Dendritic cell treated with granulocyte-macrophage colony-stimulating factor and Interleukin-4, amounts not matched to agents 40 ng/mL and 50 ng/mL, for 4 days (primary cell): Measurements from ENCODE around the gene RMND1.

ENCODE experiments used
- H3K27ac Mint-ChIP-seq: one replicate; pipeline ENCODE4 v1.8.0; 2022; ENCODE audit warnings: mild to moderate bottlenecking, mixed read lengths
- H3K27me3 Mint-ChIP-seq: one replicate; pipeline ENCODE4 v1.8.0; 2022; ENCODE audit warnings: mild to moderate bottlenecking, mixed read lengths
- H3K36me3 Mint-ChIP-seq: one replicate; pipeline ENCODE4 v1.8.0; 2022; ENCODE audit warnings: low read depth, mixed read lengths
- H3K4me1 Mint-ChIP-seq: one replicate; pipeline ENCODE4 v1.8.0; 2022; ENCODE audit warnings: low read depth, mixed read lengths
- H3K4me3 Mint-ChIP-seq: one replicate; pipeline ENCODE4 v1.8.0; 2022; ENCODE audit warnings: mild to moderate bottlenecking, moderate library complexity, mixed read lengths
- H3K9me3 Mint-ChIP-seq: one replicate; pipeline ENCODE4 v1.8.0; 2022; ENCODE audit warnings: mixed read lengths
- intact Hi-C: fragments of 100-400 bp; cut with micrococcal nuclease; formaldehyde crosslinking; loops from one replicate; pipeline ENCODE4 v1.15.0; 2022

Gene RMND1

DNA sequence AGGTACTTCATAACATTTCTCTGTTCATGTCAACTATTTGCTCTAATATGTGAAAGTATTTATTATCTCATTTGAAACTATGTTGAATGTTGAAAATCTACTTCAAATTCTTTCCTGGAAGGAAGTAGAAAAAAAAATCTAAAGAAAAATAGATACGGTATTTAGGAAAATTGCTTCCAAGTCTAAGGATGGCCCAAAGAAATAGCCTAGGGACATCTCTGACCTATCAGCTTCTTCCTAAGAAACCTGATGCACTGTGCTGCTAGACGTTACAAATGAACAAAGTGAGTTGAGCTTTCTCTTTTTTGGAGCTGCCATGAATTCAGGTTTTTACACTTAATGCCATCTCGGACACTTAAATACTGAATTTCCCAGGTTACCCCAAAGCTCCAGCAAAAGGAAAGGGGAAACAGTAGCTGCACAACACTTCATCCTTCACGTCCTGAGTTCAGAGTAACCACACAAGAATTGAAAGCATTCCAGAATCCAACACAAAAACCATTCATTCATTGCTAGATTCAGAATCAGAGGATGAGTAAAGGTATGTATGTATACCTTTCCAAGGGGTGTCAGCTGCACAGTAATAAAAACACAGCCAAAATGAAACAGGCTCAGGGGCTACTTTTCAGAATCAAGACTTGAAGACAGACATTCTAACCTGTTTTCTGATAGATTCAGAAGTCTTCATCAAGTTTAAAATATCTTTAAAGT is 7.9 kb downstream of the RMND1 start:
- Mint-ChIP-seq H3K27me3 (no peaks in the 10 kb centered on the region), H3K9me3 (no peaks in the 10 kb centered on the region), H3K36me3 (peaks cover 26% of the 10 kb centered on the region), H3K4me1 (peaks cover 19% of the 10 kb centered on the region), H3K27ac (peak overlapping the region; percentile 6), H3K4me3 (no peak overlapping the region)
- intact Hi-C loops, result loop anchor here (10.0 kb wide), 1 partner anchor 321 kb away; no protein-coding TSS in a partner anchor

DNA sequence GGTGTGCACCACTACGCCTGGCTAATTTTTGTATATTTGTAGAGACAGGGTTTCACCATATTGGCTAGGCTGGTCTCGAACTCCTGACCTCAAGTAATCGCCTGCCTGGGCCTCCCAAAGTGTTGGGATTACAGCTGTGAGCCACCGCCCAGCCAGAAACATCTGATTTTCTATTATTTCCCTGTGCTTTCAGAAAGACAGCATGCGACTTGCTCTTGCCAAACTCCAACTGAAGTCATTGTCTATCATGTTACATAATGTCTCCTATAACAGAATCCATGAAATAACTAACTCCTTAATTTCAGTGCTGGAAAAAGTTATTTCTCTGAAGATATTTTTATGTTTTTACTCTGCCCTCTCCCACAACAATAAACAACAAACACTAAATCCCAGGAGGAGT is 8.5 kb downstream of the RMND1 start:
- H3K27ac Mint-ChIP-seq, result peak overlapping the region; percentile 6
- H3K36me3 Mint-ChIP-seq, result peaks cover 30% of the 10 kb centered on the region

DNA sequence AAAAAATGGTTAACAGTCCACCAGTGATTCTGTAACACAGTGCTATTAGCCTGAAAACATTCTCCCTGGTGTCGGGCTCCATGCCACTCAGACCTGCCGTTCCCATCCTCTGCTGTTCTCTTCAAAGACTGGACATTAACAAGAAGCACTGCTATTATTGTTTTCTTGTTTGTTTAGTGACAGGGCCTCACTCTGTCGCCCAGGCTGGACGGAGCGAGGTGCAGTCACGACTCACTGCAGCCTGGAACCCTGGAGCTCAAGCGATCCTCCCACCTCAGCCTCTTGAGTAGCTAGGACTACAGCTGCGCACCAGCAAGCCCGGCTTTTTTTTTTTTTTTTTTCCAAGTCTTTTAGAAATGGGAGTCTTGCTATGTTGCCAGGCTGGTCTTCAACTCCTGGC is 9.6 kb downstream of the RMND1 start:
- no peaks in the 10 kb centered on the region for H3K27me3 Mint-ChIP-seq
- H3K4me1 Mint-ChIP-seq, result peaks cover 23% of the 10 kb centered on the region
- H3K27ac Mint-ChIP-seq, result no peak overlapping the region
- H3K36me3 Mint-ChIP-seq, result peaks cover 33% of the 10 kb centered on the region
- no peak overlapping the region for H3K4me3 Mint-ChIP-seq
- intact Hi-C loops, result loop anchor here (10.0 kb wide), 1 partner anchor 322 kb away; no protein-coding TSS in a partner anchor
- no peaks in the 10 kb centered on the region for H3K9me3 Mint-ChIP-seq

More for the DNA sequence above, 8.5 kb downstream of the RMND1 start:
- H3K4me3 Mint-ChIP-seq, result no peak overlapping the region
- intact Hi-C loops, result loop anchor here (10.0 kb wide), 1 partner anchor 321 kb away; no protein-coding TSS in a partner anchor
- H3K4me1 Mint-ChIP-seq, result peaks cover 19% of the 10 kb centered on the region
- no peaks in the 10 kb centered on the region for H3K9me3 Mint-ChIP-seq
- H3K27me3 Mint-ChIP-seq, result no peaks in the 10 kb centered on the region

DNA sequence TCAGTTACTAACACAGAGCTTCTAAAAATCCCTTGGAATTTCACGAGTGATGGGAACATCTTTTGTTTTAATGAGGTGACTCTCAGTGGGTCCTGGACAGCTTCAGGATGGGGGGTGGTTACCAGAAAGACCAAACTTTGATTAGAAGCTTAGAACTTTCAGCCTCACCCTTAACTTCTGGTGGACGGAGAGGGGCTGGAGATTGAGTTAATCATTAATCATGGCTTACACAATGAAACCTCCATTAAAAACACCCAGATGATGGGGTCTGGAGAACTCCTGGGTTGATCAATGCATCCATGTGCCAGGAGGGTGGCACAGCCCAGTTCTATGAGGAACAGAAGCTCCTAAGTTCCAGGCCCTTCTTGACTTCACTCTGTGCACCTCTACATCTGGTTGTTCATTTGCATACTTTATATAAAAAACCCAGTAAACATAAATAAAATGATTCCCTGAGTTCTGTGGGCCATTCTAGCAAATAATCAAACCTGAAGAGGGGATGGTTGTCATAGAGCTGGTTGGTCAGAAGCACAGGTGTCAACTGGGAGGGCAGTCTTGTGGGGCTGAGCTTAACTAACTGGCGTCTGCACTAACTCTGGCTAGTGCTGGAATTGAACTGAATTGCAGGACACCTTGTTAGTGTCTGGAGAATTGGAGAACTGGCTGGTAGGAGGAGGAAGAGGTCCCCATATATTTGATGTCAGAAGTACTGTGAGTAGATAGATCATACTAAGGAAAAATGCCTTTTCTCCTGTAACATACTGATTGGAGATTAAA is 10.3 kb downstream of the RMND1 start:
- Mint-ChIP-seq H3K4me3 (no peak overlapping the region), H3K4me1 (peaks cover 27% of the 10 kb centered on the region), H3K27ac (peak overlapping the region; percentile 26), H3K9me3 (no peaks in the 10 kb centered on the region), H3K27me3 (no peaks in the 10 kb centered on the region), H3K36me3 (peaks cover 34% of the 10 kb centered on the region)
- intact Hi-C loops, result loop anchor here (1.0 to 10.0 kb wide), 2 partner anchors 323 to 683 kb away; no protein-coding TSS in a partner anchor

DNA sequence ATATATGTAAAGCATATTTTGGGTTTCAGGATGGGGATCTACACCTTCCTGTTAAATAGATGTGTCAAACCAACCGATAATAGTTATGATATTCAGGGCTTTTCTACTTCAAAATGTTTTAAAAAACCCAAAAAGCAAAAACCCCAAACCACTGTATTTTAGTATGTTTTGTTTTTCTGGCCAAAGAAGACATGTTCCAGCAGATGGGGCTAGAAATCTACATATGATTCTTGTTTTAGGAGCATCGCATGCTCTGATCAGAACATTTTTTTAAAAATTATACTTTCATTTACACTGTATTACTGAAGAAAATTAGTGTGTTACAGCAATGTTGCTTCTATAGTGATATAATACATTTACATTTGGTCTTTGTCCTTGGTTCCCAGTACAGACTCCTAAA is 11.0 kb downstream of the RMND1 start:
- H3K4me3 Mint-ChIP-seq, result no peak overlapping the region
- H3K4me1 Mint-ChIP-seq, result peaks cover 30% of the 10 kb centered on the region
- no peaks in the 10 kb centered on the region for H3K9me3 Mint-ChIP-seq
- no peak overlapping the region for H3K27ac Mint-ChIP-seq
- no peaks in the 10 kb centered on the region for H3K27me3 Mint-ChIP-seq
- H3K36me3 Mint-ChIP-seq, result peaks cover 41% of the 10 kb centered on the region
- intact Hi-C loops, result loop anchor here (1.0 to 10.0 kb wide), 2 partner anchors 324 to 683 kb away; no protein-coding TSS in a partner anchor

DNA sequence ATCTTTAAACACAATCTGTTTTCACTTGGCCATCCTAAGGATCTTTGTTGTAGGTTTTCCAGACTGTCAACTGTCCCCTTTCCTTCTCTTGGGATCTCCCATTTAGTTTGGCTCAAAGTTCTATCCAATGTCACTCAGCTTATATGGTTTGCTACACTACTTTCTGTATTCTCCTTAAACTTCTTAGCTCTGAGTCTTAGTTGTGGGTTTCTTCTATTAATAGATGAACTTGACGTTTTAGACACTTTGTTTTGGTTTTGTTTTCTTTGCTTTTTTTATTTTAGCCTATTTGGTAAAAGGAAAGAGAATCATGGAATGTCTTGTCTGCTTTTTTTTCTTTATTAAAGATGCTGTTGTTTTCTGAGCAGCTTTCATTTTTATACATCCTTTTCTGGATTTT is 11.4 kb downstream of the RMND1 start:
- Mint-ChIP-seq H3K9me3 (no peaks in the 10 kb centered on the region), H3K27me3 (no peaks in the 10 kb centered on the region), H3K4me3 (no peak overlapping the region), H3K4me1 (peaks cover 30% of the 10 kb centered on the region), H3K27ac (no peak overlapping the region), H3K36me3 (peaks cover 45% of the 10 kb centered on the region)
- intact Hi-C loops, result loop anchor here (10.0 kb wide), 1 partner anchor 324 kb away; no protein-coding TSS in a partner anchor

DNA sequence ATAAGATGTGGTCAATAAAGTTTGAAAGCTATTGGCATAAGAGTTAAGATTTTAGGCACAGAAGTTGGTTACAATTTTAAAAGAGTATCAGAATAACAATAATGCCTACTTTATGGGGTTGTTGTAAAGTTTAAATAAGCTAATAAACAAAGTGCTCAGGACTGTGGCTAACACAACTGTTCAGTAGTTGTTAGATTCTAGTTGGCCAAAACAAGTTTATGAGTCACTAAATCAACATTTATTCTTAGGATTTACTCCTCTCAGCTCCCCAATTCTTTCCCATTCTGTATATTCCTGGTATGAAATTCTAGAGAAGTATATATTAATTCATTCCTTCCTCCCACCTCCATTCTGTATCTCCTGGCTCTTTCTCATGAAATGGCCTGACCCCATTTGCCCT is 14.5 kb downstream of the RMND1 start:
- H3K4me1 Mint-ChIP-seq, result peaks cover 22% of the 10 kb centered on the region
- no peak overlapping the region for H3K27ac Mint-ChIP-seq
- peaks cover 43% of the 10 kb centered on the region for H3K36me3 Mint-ChIP-seq
- no peak overlapping the region for H3K4me3 Mint-ChIP-seq
- H3K9me3 Mint-ChIP-seq, result no peaks in the 10 kb centered on the region
- intact Hi-C loops, result no loop called here
- H3K27me3 Mint-ChIP-seq, result no peaks in the 10 kb centered on the region

DNA sequence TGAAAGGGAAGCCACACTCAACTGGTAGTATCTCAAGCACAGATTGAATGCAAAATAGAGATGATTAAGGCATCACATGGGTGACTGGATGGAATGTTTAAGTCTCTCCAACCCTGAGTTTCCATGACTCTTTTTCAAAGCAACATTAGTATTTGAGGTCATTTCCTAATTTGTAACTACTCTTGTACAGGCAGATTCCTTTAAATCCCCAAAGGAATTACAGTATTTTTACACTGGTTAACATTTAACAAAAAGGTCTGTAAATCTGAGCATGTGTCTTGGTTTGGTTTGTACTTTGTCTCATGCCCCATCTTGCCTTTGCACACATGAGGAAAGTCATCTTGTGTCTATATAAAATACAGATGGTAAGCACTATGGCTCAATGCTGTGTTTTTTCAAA is 15.1 kb downstream of the RMND1 start:
- Mint-ChIP-seq H3K27ac (no peak overlapping the region), H3K4me3 (no peak overlapping the region), H3K27me3 (no peaks in the 10 kb centered on the region), H3K36me3 (peaks cover 44% of the 10 kb centered on the region), H3K4me1 (peaks cover 19% of the 10 kb centered on the region), H3K9me3 (no peaks in the 10 kb centered on the region)
- intact Hi-C loops, result no loop called here

DNA sequence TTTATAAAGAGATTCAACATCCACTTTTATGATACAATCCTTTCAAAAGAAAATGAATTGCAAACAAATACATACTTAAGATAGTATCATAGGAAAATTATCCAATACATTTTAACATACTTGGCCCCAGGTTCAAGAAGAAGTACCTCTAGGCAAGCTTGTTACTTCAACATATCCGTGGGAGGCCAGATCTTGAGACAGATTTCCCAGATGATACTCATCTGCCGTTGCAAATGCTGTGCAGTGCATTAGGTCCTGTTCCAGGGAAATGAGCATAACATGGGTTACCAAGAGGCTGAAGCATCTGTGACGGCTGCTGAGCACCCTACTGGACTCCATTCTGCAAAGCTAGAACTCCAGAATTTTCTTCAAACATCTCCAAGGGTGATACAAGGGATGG is 15.6 kb downstream of the RMND1 start:
- H3K27me3 Mint-ChIP-seq, result no peaks in the 10 kb centered on the region
- H3K27ac Mint-ChIP-seq, result no peak overlapping the region
- peaks cover 16% of the 10 kb centered on the region for H3K4me1 Mint-ChIP-seq
- H3K9me3 Mint-ChIP-seq, result no peaks in the 10 kb centered on the region
- peaks cover 46% of the 10 kb centered on the region for H3K36me3 Mint-ChIP-seq
- intact Hi-C loops, result no loop called here
- H3K4me3 Mint-ChIP-seq, result no peak overlapping the region

DNA sequence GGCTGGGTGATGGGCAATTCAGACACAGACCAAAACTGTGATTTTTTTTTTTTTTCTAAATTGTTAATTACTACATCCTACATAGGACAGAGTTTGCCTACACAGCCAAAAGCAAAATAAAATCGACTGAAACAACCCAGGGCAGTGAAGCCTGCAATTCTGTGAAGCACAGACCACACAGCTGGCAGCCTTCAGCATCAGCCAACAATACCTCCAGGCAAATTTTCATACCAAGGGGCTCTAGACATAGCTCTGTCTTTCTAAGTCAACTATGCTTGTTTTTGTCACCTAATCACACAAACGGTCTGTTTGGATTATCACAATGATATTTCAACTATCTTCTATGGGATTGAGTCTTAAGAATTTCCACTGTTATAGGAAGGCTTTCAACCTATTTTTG is 17.6 kb downstream of the RMND1 start:
- Mint-ChIP-seq H3K9me3 (no peaks in the 10 kb centered on the region), H3K27me3 (no peaks in the 10 kb centered on the region), H3K4me1 (peaks cover 16% of the 10 kb centered on the region), H3K4me3 (no peak overlapping the region), H3K27ac (no peak overlapping the region), H3K36me3 (peaks cover 65% of the 10 kb centered on the region)
- intact Hi-C loops, result no loop called here

DNA sequence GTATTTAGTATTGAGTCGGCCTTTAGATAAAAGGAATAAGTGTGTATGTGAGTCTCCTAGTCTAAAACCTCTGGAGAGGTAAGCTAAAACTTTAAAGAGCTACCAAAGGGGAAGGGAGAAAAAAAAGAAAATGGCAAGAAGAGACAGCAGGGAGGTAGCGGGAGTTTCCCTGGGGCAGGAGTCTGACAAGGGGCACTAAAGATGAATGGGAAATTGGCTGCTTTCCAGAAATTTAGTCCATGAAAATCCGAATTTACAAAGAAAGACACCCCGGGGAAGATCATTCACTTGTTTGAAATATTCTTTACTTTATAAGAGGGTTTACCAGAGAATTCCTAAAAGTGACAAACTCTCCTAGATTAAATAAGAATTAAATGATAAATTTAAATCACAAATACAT is 19.3 kb downstream of the RMND1 start:
- Mint-ChIP-seq H3K9me3 (no peaks in the 10 kb centered on the region), H3K27ac (no peak overlapping the region), H3K27me3 (no peaks in the 10 kb centered on the region), H3K4me3 (no peak overlapping the region), H3K36me3 (peaks cover 68% of the 10 kb centered on the region), H3K4me1 (peaks cover 9% of the 10 kb centered on the region)
- intact Hi-C loops, result no loop called here

DNA sequence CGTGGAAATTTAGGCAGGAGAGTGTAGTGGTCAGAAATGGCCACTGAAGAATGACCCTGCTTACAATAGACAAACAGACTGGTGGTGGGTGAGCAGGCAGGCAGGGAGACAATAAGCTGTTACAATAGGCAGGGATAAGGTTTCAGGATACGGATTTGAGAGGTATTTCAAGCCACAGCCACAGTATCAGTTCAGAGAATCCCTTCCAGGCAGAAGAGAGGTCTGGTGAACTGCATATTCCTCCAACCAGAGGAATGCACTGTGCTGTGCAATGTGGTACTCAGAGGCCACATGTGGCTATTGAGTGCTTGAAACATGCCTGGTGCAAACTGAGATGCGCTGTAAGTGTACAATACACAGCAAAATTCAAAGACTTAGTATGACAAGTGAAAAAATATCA is 20.6 kb downstream of the RMND1 start:
- intact Hi-C loops, result no loop called here
- Mint-ChIP-seq H3K27ac (no peak overlapping the region), H3K27me3 (no peaks in the 10 kb centered on the region), H3K36me3 (peaks cover 77% of the 10 kb centered on the region), H3K9me3 (no peaks in the 10 kb centered on the region), H3K4me3 (no peak overlapping the region), H3K4me1 (peaks cover under 1% of the 10 kb centered on the region)

DNA sequence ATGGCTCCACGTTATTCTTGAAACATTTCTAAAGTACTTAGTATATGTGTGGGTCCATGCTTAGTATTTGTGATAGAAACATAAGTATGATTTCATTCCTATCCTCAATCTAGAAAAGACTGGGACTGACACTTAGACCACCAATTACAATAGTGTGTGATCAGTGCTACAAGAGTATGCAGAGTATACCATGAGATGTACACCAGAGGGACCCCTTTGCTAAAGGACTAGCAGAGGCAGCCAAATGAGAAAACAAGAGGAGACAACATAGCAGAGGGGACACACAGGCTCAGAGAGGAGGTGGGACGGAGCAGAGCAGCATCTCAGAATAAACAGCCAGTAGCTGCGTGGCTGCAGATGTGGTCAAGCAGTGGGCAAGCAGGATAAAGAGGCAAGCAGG is 21.0 kb downstream of the RMND1 start:
- H3K36me3 Mint-ChIP-seq, result peaks cover 77% of the 10 kb centered on the region
- H3K27ac Mint-ChIP-seq, result no peak overlapping the region
- intact Hi-C loops, result no loop called here
- no peaks in the 10 kb centered on the region for H3K27me3 Mint-ChIP-seq
- H3K9me3 Mint-ChIP-seq, result no peaks in the 10 kb centered on the region
- no peak overlapping the region for H3K4me3 Mint-ChIP-seq
- no peaks in the 10 kb centered on the region for H3K4me1 Mint-ChIP-seq

DNA sequence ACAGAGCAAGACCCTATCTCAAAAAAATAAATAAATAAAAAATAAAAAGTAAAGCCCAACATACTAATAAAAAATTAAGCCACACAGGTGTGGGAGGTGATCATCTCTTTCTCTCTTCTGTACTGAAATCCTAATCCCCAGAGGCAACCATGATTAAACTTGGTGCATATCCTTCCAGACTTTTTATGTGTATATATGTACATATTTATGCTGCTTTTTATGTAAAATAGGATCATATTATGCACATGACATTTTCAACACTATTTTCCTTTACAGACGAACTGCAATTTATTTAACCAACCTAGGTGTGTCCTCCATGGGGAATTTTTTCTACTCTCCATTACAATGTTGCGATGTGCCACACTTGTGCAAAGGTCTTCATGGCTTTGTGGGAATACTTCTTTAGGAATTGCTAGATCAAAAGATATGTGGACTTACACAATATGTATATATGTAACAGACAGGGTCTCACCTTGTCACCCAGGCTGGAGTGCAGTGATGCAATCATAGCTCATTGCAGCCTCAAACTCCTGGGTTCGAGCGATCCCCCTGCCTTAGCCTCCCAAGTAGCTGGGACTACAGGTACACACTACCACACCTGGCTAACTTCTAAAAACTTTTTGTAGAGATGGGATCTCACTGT is 23.7 kb downstream of the RMND1 start:
- intact Hi-C loops, result no loop called here

More for the DNA sequence above, 23.7 kb downstream of the RMND1 start:
- Mint-ChIP-seq H3K4me3 (no peak overlapping the region), H3K9me3 (no peaks in the 10 kb centered on the region), H3K4me1 (no peaks in the 10 kb centered on the region), H3K27me3 (no peaks in the 10 kb centered on the region), H3K36me3 (peaks cover 97% of the 10 kb centered on the region), H3K27ac (no peak overlapping the region)
